Ovary (tissue), 9 donors: Measurements from ENCODE around the gene ACVR2A. TPM values are rescaled to one million over a fixed set of nuclear protein-coding genes. Genes with fewer than 3 reads are reported as not detected.

Experiments used
- DNase-seq, 5 donors: peaks; one replicate each; pipeline ENCODE4 v3.0.0-alpha.2; 2019 to 2020
- H3K27ac ChIP-seq, 2 donors: fragments of 200-600 bp; one replicate each; pipeline versions ENCODE4 v1.5.1 to v1.8.0; 2019 to 2022
- H3K27me3 ChIP-seq: fragments of 200-600 bp; one replicate; pipeline ENCODE4 v1.8.0; 2022
- H3K36me3 ChIP-seq: fragments of 200-600 bp; sonication (generic); one replicate; pipeline ENCODE4 v1.5.1; 2019
- H3K4me1 ChIP-seq: one replicate; pipeline ENCODE4 v1.8.1; 2013; ENCODE audit warnings: mild to moderate bottlenecking, moderate library complexity; ENCODE audit not compliant: insufficient read depth
- H3K4me3 ChIP-seq: fragments of 200-600 bp; sonication (generic); one replicate; pipeline ENCODE4 v1.5.1; 2017
- H3K9me3 ChIP-seq, 2 donors: fragments of 200-600 bp in 1 of 2; sonication (generic) in 1 of 2; one replicate each; pipeline versions ENCODE4 v1.5.1 to v1.8.1; 2013 to 2019; ENCODE audit warnings: mild to moderate bottlenecking in 1 of 2, moderate library complexity in 1 of 2
- CTCF ChIP-seq, 3 donors: fragments of 450-650 bp in 2 of 3; fragments of 200-600 bp in 1 of 3; IDR thresholded peaks; one replicate each; pipeline versions ENCODE4 v1.5.1 to v1.8.0; 2016 to 2022; ENCODE audit warnings: antibody characterized with exemption in 3 of 3, mild to moderate bottlenecking in 1 of 3
- EP300 ChIP-seq: sonication (generic); formaldehyde crosslinking; IDR thresholded peaks from one replicate; pipeline ENCODE4 v1.6.1; 2017; ENCODE audit warnings: antibody characterized with exemption
- POLR2A ChIP-seq: fragments of 450-650 bp; IDR thresholded peaks from one replicate; pipeline ENCODE4 v1.6.1; 2017; ENCODE audit warnings: antibody characterized with exemption, mild to moderate bottlenecking, moderate library complexity
- WGBS, 3 donors: extraction: QIAGEN DNeasy Blood & Tissue Kit in 1 of 3; methylation state at CpG; one replicate each; pipeline versions ENCODE4 v1.1.5 to v1.1.7; 2013 to 2017; 5-methylcytosine and 5-hydroxymethylcytosine counted together
- intact Hi-C, 4 donors: fragments of 100-400 bp; cut with DNase I; formaldehyde crosslinking; loops; one replicate each; pipeline versions ENCODE4 v1.11.0 to v1.15.1; 2022 to 2023
- polyA plus RNA-seq, 2 donors: library from polyadenylated mRNA; stranded (reverse); fragments of 200-250 nt in 1 of 2; fragments of 350-450 nt in 1 of 2; fragmentation: Illumina TruSeq in 1 of 2; extraction: RNeasy Lipid Tissue Mini Kit (QIAGEN cat#74804) in 1 of 2; gene quantifications; one replicate each; pipeline ENCODE4 v1.2.3, GENCODE V29; 2013 to 2014
- total RNA-seq, 7 donors: library from RNA; depleted of rRNA in 2 of 7; stranded (reverse); fragments of >200 nt in 2 of 7; fragmentation: NEBNext Ultra II Directional in 3 of 7; extraction: Animal tissue kit (Norgen Biotek cat#: 25700) in 3 of 7; gene quantifications; one replicate each; pipeline versions ENCODE4 v1.1.0 to v1.2.4, GENCODE V29; 2016 to 2023
- donor health status: DM: no; HTN: no; CAD: no; lungs with moderate emphysema.
- donor health status: DM: no; HTN: no; CAD: no.
- donor health status: Bipolar disorder and iron deficiency.
- donor health status: DM: yes; HTN: yes; CAD: no.
- donor health status: DM: no; HTN: no; CAD: no.
- donor health status: DM: yes; HTN: yes; CAD: no.

The ACVR2A gene
- total and polyA plus RNA-seq, 9 donors = 4.5 to 36.9 (median 21.4) TPM

- no peak for TF ChIP-seq EP300
- TF ChIP-seq CTCF (IDR thresholded peaks at IDR 0.05) = no peak
- TF ChIP-seq POLR2A = no peak
- Histone ChIP-seq H3K36me3 (no peaks in the 10 kb centered on the region), H3K9me3 (no peaks in the 10 kb centered on the region), H3K27me3 (no peaks in the 10 kb centered on the region), H3K4me3 (no peak overlapping the region), H3K4me1 (peaks cover 2% of the 10 kb centered on the region), H3K27ac (no peak overlapping the region)
- DNase-seq = no peak
- intact Hi-C loops = no loop called here
Observed at GRCh38 chr2:147865560-147865959, 20.7 kb downstream of the ACVR2A start.

- 82 to 87% (median 86%) methylated on average over 2 of the region's 2 CpGs for WGBS, 3 donors
- Histone ChIP-seq H3K4me1 (peaks cover 2% of the 10 kb centered on the region), H3K36me3 (no peaks in the 10 kb centered on the region), H3K27ac (no peak overlapping the region), H3K9me3 (no peaks in the 10 kb centered on the region), H3K27me3 (no peaks in the 10 kb centered on the region), H3K4me3 (no peak overlapping the region)
- no peak for DNase-seq
- intact Hi-C loops = no loop called here
- TF ChIP-seq CTCF (IDR thresholded peaks at IDR 0.05) (no peak), POLR2A (no peak), EP300 (no peak)
Observed at GRCh38 chr2:147867050-147867449, 22.2 kb downstream of the ACVR2A start.

GRCh38 chr2:147869934-147870333 is 25.1 kb downstream of the ACVR2A start:
- Histone ChIP-seq H3K27ac (no peak overlapping the region), H3K4me3 (no peak overlapping the region), H3K9me3 (no peaks in the 10 kb centered on the region), H3K4me1 (no peaks in the 10 kb centered on the region), H3K27me3 (no peaks in the 10 kb centered on the region), H3K36me3 (no peaks in the 10 kb centered on the region)
- DNase-seq = no peak
- 92 to 95% (median 95%) methylated on average over 2 of the region's 2 CpGs for WGBS, 3 donors
- intact Hi-C loops = no loop called here
- TF ChIP-seq CTCF (IDR thresholded peaks at IDR 0.05) = no peak
- TF ChIP-seq POLR2A = no peak

GRCh38 chr2:147872967-147873366 is 28.1 kb downstream of the ACVR2A start:
- intact Hi-C loops = no loop called here
- Histone ChIP-seq H3K36me3 (no peaks in the 10 kb centered on the region), H3K9me3 (no peaks in the 10 kb centered on the region), H3K4me3 (no peak overlapping the region), H3K27me3 (no peaks in the 10 kb centered on the region), H3K27ac (no peak overlapping the region), H3K4me1 (no peaks in the 10 kb centered on the region)
- DNase-seq = no peak
- TF ChIP-seq EP300 (no peak), POLR2A (no peak), CTCF (IDR thresholded peaks at IDR 0.05) (no peak)

GRCh38 chr2:147873859-147874483 is 29.1 kb downstream of the ACVR2A start:
- H3K9me3 ChIP-seq = no peaks in the 10 kb centered on the region
- DNase-seq = no peak
- H3K27me3 ChIP-seq = no peaks in the 10 kb centered on the region
- no peak for TF ChIP-seq POLR2A
- no peak for TF ChIP-seq CTCF (IDR thresholded peaks at IDR 0.05)
- TF ChIP-seq EP300 = no peak
- no peaks in the 10 kb centered on the region for H3K36me3 ChIP-seq
- 96 to 100% (median 98%) methylated on average over 1 of the region's 1 CpG for WGBS, 3 donors
- intact Hi-C loops = no loop called here
- no peak overlapping the region for H3K27ac ChIP-seq
- no peak overlapping the region for H3K4me3 ChIP-seq
- no peaks in the 10 kb centered on the region for H3K4me1 ChIP-seq
